Measurements from ENCODE around the gene GALNT18. TPM values are rescaled to one million over a fixed set of nuclear protein-coding genes. Genes with fewer than 3 reads are reported as not detected.

The GALNT18 gene
- total and polyA plus RNA-seq, 2 experiments from 2014 or later: 4.3 to 10.8 TPM

DNA sequence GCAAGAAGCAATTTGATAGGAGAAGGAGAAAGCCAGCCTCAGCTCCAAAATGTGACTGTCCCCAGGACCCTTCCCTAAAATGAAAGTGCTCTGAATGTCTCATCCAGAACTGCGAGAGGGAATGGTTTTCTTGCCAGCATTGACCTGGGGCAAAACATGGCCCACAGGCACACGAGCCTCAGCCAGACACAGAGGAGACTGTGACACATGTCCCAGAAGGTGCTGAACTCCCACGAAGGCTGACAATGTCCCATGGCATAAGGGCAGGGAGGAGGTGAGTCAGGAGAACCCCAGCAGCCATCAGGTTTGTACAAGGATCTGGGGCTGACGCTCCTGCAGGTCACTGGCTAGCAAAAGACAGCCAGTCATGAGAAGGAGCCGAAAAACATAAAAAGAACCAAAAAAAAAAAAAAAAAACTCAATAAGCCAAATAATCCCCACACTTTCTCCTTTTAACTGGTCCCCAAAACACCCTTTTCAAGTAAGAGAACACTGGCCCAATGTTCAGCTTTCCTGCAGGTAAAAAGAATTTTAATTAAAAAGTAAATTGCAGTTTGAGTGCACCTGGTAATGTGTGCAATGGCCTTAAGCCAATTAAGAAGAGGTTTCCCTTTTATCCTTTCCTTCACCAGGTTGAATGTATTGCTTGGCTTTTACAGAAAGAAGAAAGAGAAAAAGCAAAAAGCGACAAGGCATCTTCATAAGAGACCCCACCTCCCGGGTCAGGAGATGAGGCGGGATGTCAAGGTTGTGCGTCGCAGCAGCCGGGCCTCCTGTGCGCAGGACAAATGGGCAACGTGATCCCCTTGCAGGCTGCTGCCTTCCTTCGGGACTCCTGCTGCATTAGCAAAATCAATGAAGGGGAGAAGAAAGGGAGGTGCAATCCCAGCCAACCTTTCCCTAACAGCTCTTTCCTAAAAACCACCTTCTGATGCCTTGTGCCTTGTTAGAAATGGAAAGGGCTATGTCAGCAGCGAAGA is 43.6 kb downstream of the GALNT18 start:
- no peaks in the 10 kb centered on the region for H3K79me2 ChIP-seq (replicated peaks; ENCODE audit: insufficient read depth)
- H2AFZ ChIP-seq: no peak overlapping the region
- H4K20me1 ChIP-seq (replicated peaks; ENCODE audit: insufficient read depth): no peaks in the 10 kb centered on the region
- H3K4me2 ChIP-seq: no peak overlapping the region
- no peak overlapping the region for H3K4me3 ChIP-seq
- no peak for TF ChIP-seq ZNF114 (CRISPR knock-in tag; IDR thresholded peaks at IDR 0.05)
- no peak for TF ChIP-seq JUNB (IDR thresholded peaks at IDR 0.05; ENCODE audit: unreplicated experiment)
- Mint-ChIP-seq H3K36me3 (ENCODE audit: low read depth) (no peaks in the 10 kb centered on the region), H3K4me3 (no peak overlapping the region), H3K27ac (no peak overlapping the region), H3K27me3 (ENCODE audit: insufficient read depth, low read depth, poor library complexity) (peaks cover 1% of the 10 kb centered on the region), H3K4me1 (peaks cover 19% of the 10 kb centered on the region), H3K9me3 (no peaks in the 10 kb centered on the region)
- no peak for DNase-seq (ENCODE audit: low spot score)
- no peak overlapping the region for H3K27ac ChIP-seq (ENCODE audit: low read depth)
- ATAC-seq: peak; percentile 53
- peaks cover 7% of the 10 kb centered on the region; the same call in 1 of the 2 replicates for H3K4me1 ChIP-seq (ENCODE audit: insufficient read depth)
- H3K9me2 ChIP-seq (ENCODE audit: insufficient read depth): no peaks in the 10 kb centered on the region; the same call in 1 of the 2 replicates
- no peaks in the 10 kb centered on the region for H3K36me3 ChIP-seq (ENCODE audit: insufficient read depth)
- no peaks in the 10 kb centered on the region for H3F3A ChIP-seq (replicated peaks; ENCODE audit: low read depth)
- no peaks in the 10 kb centered on the region for H3K27me3 ChIP-seq (ENCODE audit: insufficient read depth)

DNA sequence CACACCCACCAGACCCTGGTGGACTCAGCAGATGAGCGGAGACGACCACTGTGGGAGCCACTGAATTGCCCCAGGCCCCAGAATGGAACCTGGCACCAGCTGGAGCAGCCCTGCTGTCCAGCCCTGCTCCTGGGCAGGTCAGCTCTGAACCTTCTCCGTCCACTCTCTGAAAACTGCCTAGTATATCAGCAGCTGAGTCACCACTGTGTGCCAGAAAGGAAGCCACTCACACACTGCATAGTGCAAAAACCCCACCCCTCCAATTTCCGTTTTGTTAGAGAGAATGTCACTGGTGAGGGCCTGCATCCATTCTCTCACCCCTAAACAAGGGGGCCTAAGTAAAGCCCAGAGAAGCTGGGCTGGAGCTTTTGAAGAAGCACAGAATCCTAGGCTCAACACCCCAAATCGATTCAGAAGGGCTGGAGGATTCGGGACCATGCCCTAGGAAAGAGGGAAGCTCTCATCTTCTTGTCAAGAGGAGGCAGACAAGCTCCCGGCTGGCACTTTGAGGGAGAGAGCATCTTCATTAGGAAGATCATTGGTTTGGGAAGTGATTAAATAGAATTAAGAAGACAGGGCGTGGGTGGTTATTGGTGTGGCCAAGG is 44.5 kb downstream of the GALNT18 start:
- H3F3A ChIP-seq (replicated peaks; ENCODE audit: low read depth): no peaks in the 10 kb centered on the region
- H3K27ac ChIP-seq (ENCODE audit: low read depth): no peak overlapping the region
- no peak overlapping the region for H3K27ac Mint-ChIP-seq
- H3K36me3 Mint-ChIP-seq (ENCODE audit: low read depth): no peaks in the 10 kb centered on the region
- no peak overlapping the region for H3K4me2 ChIP-seq
- no peaks in the 10 kb centered on the region for H3K9me3 Mint-ChIP-seq
- H3K27me3 ChIP-seq (ENCODE audit: insufficient read depth): no peaks in the 10 kb centered on the region
- peaks cover 19% of the 10 kb centered on the region for H3K4me1 Mint-ChIP-seq
- peaks cover 1% of the 10 kb centered on the region for H3K27me3 Mint-ChIP-seq (ENCODE audit: insufficient read depth, low read depth, poor library complexity)
- H3K9me2 ChIP-seq (ENCODE audit: insufficient read depth): no peaks in the 10 kb centered on the region; the same call in 1 of the 2 replicates
- H3K4me1 ChIP-seq (ENCODE audit: insufficient read depth): peaks cover 7% of the 10 kb centered on the region; the same call in 1 of the 2 replicates
- H2AFZ ChIP-seq: no peak overlapping the region
- no peaks in the 10 kb centered on the region for H3K36me3 ChIP-seq (ENCODE audit: insufficient read depth)
- no peak for ATAC-seq
- H3K79me2 ChIP-seq (replicated peaks; ENCODE audit: insufficient read depth): no peaks in the 10 kb centered on the region
- DNase-seq (ENCODE audit: low spot score): no peak
- H4K20me1 ChIP-seq (replicated peaks; ENCODE audit: insufficient read depth): no peaks in the 10 kb centered on the region
- H3K4me3 ChIP-seq: no peak overlapping the region
- H3K4me3 Mint-ChIP-seq: no peak overlapping the region
- TF ChIP-seq, protein P1, sequence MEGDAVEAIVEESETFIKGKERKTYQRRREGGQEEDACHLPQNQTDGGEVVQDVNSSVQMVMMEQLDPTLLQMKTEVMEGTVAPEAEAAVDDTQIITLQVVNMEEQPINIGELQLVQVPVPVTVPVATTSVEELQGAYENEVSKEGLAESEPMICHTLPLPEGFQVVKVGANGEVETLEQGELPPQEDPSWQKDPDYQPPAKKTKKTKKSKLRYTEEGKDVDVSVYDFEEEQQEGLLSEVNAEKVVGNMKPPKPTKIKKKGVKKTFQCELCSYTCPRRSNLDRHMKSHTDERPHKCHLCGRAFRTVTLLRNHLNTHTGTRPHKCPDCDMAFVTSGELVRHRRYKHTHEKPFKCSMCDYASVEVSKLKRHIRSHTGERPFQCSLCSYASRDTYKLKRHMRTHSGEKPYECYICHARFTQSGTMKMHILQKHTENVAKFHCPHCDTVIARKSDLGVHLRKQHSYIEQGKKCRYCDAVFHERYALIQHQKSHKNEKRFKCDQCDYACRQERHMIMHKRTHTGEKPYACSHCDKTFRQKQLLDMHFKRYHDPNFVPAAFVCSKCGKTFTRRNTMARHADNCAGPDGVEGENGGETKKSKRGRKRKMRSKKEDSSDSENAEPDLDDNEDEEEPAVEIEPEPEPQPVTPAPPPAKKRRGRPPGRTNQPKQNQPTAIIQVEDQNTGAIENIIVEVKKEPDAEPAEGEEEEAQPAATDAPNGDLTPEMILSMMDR (conservative IDR thresholded peaks at IDR 0.05; ENCODE audit: low read depth in 2 of 2): no peak
- no peak for TF ChIP-seq NANOG (IDR thresholded peaks at IDR 0.05; ENCODE audit: borderline replicate concordance)
- no peak for TF ChIP-seq CREB1 (CRISPR knock-in tag; IDR thresholded peaks at IDR 0.05; ENCODE audit: low read depth)
- no peak for TF ChIP-seq ZNF114 (CRISPR knock-in tag; IDR thresholded peaks at IDR 0.05)
- TF ChIP-seq, protein P2, sequence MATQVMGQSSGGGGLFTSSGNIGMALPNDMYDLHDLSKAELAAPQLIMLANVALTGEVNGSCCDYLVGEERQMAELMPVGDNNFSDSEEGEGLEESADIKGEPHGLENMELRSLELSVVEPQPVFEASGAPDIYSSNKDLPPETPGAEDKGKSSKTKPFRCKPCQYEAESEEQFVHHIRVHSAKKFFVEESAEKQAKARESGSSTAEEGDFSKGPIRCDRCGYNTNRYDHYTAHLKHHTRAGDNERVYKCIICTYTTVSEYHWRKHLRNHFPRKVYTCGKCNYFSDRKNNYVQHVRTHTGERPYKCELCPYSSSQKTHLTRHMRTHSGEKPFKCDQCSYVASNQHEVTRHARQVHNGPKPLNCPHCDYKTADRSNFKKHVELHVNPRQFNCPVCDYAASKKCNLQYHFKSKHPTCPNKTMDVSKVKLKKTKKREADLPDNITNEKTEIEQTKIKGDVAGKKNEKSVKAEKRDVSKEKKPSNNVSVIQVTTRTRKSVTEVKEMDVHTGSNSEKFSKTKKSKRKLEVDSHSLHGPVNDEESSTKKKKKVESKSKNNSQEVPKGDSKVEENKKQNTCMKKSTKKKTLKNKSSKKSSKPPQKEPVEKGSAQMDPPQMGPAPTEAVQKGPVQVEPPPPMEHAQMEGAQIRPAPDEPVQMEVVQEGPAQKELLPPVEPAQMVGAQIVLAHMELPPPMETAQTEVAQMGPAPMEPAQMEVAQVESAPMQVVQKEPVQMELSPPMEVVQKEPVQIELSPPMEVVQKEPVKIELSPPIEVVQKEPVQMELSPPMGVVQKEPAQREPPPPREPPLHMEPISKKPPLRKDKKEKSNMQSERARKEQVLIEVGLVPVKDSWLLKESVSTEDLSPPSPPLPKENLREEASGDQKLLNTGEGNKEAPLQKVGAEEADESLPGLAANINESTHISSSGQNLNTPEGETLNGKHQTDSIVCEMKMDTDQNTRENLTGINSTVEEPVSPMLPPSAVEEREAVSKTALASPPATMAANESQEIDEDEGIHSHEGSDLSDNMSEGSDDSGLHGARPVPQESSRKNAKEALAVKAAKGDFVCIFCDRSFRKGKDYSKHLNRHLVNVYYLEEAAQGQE (IDR thresholded peaks at IDR 0.05; ENCODE audit: unreplicated experiment): no peak
- no peak for TF ChIP-seq POLR2AphosphoS5 (IDR thresholded peaks at IDR 0.05; ENCODE audit: low read depth)
- TF ChIP-seq STAT1 (IDR thresholded peaks at IDR 0.05; ENCODE audit: unreplicated experiment): no peak
- no peak for TF ChIP-seq EZH2 (IDR thresholded peaks at IDR 0.05; ENCODE audit: low read depth, unreplicated experiment)
- TF ChIP-seq EZH2phosphoT487 (IDR thresholded peaks at IDR 0.05; ENCODE audit: unreplicated experiment): no peak
- TF ChIP-seq, protein P3, sequence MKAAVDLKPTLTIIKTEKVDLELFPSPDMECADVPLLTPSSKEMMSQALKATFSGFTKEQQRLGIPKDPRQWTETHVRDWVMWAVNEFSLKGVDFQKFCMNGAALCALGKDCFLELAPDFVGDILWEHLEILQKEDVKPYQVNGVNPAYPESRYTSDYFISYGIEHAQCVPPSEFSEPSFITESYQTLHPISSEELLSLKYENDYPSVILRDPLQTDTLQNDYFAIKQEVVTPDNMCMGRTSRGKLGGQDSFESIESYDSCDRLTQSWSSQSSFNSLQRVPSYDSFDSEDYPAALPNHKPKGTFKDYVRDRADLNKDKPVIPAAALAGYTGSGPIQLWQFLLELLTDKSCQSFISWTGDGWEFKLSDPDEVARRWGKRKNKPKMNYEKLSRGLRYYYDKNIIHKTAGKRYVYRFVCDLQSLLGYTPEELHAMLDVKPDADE (IDR thresholded peaks at IDR 0.05): no peak
- no peak for TF ChIP-seq JUNB (IDR thresholded peaks at IDR 0.05; ENCODE audit: unreplicated experiment)
- no peak for TF ChIP-seq ZNF331 (CRISPR knock-in tag; IDR thresholded peaks at IDR 0.05; ENCODE audit: low read depth)
